Esophagus muscularis mucosa (tissue), 4 donors: ENCODE results near the gene CAMSAP1. TPM values are rescaled to one million over a fixed set of nuclear protein-coding genes. Genes with fewer than 3 reads are reported as not detected.

Experiments used
- DNase-seq: peaks from one replicate; pipeline ENCODE4 v3.0.0-alpha.2; 2017; ENCODE audit errors: extremely low spot score
- H3K27ac ChIP-seq, 4 donors: fragments of 200-600 bp; sonication (generic); replicated peaks in 1 of 4; 1 replicate in 3 of 4; 2 replicates in 1 of 4; pipeline ENCODE4 v1.5.1; 2016 to 2019; ENCODE audit warnings: mild to moderate bottlenecking in 1 of 4
- H3K27me3 ChIP-seq, 4 donors: fragments of 200-600 bp; sonication (generic); one replicate each; pipeline versions ENCODE4 v1.5.1 to v1.6.0; 2016 to 2019
- H3K36me3 ChIP-seq, 4 donors: fragments of 200-600 bp; sonication (generic); one replicate each; pipeline ENCODE4 v1.5.1; 2016 to 2019
- H3K4me1 ChIP-seq, 4 donors: fragments of 200-600 bp; sonication (generic); one replicate each; pipeline ENCODE4 v1.5.1; 2016 to 2019
- H3K4me3 ChIP-seq, 4 donors: fragments of 200-600 bp; sonication (generic); 1 replicate in 2 of 4; 2 replicates in 2 of 4; pipeline ENCODE4 v1.5.1; 2016 to 2019; ENCODE audit warnings: mild to moderate bottlenecking in 4 of 4, moderate library complexity in 1 of 4
- H3K9me3 ChIP-seq, 4 donors: fragments of 200-600 bp; sonication (generic); 1 replicate in 3 of 4; 2 replicates in 1 of 4; pipeline ENCODE4 v1.5.1; 2016 to 2019
- EP300 ChIP-seq: sonication (generic); formaldehyde crosslinking; IDR thresholded peaks from one replicate; pipeline ENCODE4 v1.6.1; 2017; ENCODE audit warnings: antibody characterized with exemption
- POLR2A ChIP-seq: fragments of 450-650 bp; IDR thresholded peaks from one replicate; pipeline ENCODE4 v1.6.1; 2017; ENCODE audit warnings: antibody characterized with exemption, moderate library complexity, mild to moderate bottlenecking, low read depth
- POLR2AphosphoS5 ChIP-seq, 2 donors: sonication (generic); formaldehyde crosslinking; IDR thresholded peaks; one replicate each; pipeline ENCODE4 v1.6.1; 2017; ENCODE audit warnings: antibody characterized with exemption in 2 of 2
- WGBS: methylation state at CpG from one replicate; pipeline ENCODE4 v1.1.5; 2018; 5-methylcytosine and 5-hydroxymethylcytosine counted together
- intact Hi-C: fragments of 100-400 bp; cut with DNase I; formaldehyde crosslinking; loops from one replicate; pipeline ENCODE4 v1.15.1; 2023
- total RNA-seq, 4 donors: library from RNA; depleted of rRNA; stranded (reverse); fragments of >200 nt; gene quantifications; one replicate each; pipeline versions ENCODE4 v1.1.0 to v1.2.1, GENCODE V29; 2016
- TF ChIP-seq, protein P1 (sequence below), 3 experiments: fragments of 200-600 bp in 2 of 3; fragments of 450-650 bp in 1 of 3; sonication (generic) in 2 of 3; IDR thresholded peaks; one replicate each; pipeline ENCODE4 v1.5.1; 2017 to 2019; ENCODE audit warnings: antibody characterized with exemption in 3 of 3, mild to moderate bottlenecking in 2 of 3, moderate library complexity in 1 of 3

Gene CAMSAP1
- total RNA-seq, 4 donors from 2014 or later = 21.0 to 52.7 (median 30.5) TPM

DNA sequence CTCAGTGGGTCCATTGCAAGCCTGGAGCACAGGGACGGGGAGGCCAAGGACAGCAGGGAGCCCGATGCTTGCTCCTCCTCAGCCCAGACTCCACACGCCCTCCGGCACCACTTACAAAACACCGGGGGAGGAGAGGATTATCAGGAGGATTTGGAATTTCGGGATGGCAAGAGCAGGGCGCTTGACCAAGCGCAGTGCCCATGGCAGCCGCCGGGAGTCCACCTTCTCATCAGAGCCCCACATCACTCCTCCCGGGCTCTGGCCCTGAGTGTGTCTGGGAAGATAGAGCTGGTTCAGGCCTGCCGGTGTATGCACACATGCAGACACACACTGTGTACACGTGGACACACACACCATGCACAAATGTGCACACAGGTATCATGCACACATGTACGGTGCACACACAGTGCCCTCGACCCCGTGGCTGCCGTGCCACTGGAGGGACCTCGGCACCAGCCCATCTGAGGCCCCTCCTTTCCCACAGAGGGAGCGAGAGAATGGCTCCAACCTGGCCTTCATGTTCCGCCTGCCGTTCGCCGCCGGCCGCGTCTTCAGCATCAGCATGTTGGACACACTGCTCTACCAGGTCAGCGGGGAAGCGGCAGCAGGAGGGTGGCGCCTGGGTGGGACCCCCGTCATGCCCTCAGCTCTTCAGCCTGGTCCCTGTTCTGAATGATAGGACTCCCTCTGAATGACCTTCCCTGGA lies 123.7 kb downstream of the CAMSAP1 start:
- H3K27me3 ChIP-seq = peaks cover 0 to 86% (median 0%) of the 10 kb centered on the region in 4 donors
- TF ChIP-seq EP300 = no peak
- TF ChIP-seq POLR2A = no peak
- TF ChIP-seq, protein P1, sequence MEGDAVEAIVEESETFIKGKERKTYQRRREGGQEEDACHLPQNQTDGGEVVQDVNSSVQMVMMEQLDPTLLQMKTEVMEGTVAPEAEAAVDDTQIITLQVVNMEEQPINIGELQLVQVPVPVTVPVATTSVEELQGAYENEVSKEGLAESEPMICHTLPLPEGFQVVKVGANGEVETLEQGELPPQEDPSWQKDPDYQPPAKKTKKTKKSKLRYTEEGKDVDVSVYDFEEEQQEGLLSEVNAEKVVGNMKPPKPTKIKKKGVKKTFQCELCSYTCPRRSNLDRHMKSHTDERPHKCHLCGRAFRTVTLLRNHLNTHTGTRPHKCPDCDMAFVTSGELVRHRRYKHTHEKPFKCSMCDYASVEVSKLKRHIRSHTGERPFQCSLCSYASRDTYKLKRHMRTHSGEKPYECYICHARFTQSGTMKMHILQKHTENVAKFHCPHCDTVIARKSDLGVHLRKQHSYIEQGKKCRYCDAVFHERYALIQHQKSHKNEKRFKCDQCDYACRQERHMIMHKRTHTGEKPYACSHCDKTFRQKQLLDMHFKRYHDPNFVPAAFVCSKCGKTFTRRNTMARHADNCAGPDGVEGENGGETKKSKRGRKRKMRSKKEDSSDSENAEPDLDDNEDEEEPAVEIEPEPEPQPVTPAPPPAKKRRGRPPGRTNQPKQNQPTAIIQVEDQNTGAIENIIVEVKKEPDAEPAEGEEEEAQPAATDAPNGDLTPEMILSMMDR (IDR thresholded peaks at IDR 0.05) = no peak
- TF ChIP-seq POLR2AphosphoS5 (IDR thresholded peaks at IDR 0.05) = no peak
- no peaks in the 10 kb centered on the region for H3K9me3 ChIP-seq
- no peak for DNase-seq
- WGBS = 75% methylated on average over 12 of the region's 30 CpGs
- intact Hi-C loops = no loop called here
- H3K27ac ChIP-seq = no peak overlapping the region
- H3K4me1 ChIP-seq = no peaks in the 10 kb centered on the region
- H3K4me3 ChIP-seq = no peak overlapping the region
- no peaks in the 10 kb centered on the region for H3K36me3 ChIP-seq

- WGBS = 84% methylated on average over 16 of the region's 24 CpGs
- intact Hi-C loops = no loop called here
- no peak overlapping the region for H3K27ac ChIP-seq
- no peaks in the 10 kb centered on the region for H3K36me3 ChIP-seq
- H3K4me3 ChIP-seq = no peak overlapping the region
- H3K4me1 ChIP-seq = no peaks in the 10 kb centered on the region
- H3K27me3 ChIP-seq = peaks cover 0 to 85% (median 0%) of the 10 kb centered on the region in 4 donors
- H3K9me3 ChIP-seq = no peaks in the 10 kb centered on the region
- no peak for DNase-seq
- TF ChIP-seq EP300 = no peak
- TF ChIP-seq, protein P1 (IDR thresholded peaks at IDR 0.05) = no peak
- TF ChIP-seq POLR2A = no peak
- no peak for TF ChIP-seq POLR2AphosphoS5 (IDR thresholded peaks at IDR 0.05)
Observed at GRCh38 chr9:135782946-135783345, 124.4 kb downstream of the CAMSAP1 start.

GRCh38 chr9:135780626-135781025 lies 126.7 kb downstream of the CAMSAP1 start:
- Histone ChIP-seq H3K27me3 (peaks cover 0 to 62% (median 0%) of the 10 kb centered on the region in 4 donors), H3K27ac (no peak overlapping the region), H3K4me3 (no peak overlapping the region), H3K36me3 (no peaks in the 10 kb centered on the region), H3K4me1 (no peaks in the 10 kb centered on the region), H3K9me3 (no peaks in the 10 kb centered on the region)
- TF ChIP-seq, protein P1 (IDR thresholded peaks at IDR 0.05) = no peak
- TF ChIP-seq POLR2A (no peak), POLR2AphosphoS5 (IDR thresholded peaks at IDR 0.05) (no peak), EP300 (no peak)
- DNase-seq = no peak
- 89% methylated on average over 11 of the region's 21 CpGs for WGBS
- intact Hi-C loops = no loop called here

GRCh38 chr9:135780086-135780485 lies 127.3 kb downstream of the CAMSAP1 start:
- WGBS = 86% methylated on average over 12 of the region's 16 CpGs
- Histone ChIP-seq H3K27ac (no peak overlapping the region), H3K4me1 (no peaks in the 10 kb centered on the region), H3K4me3 (no peak overlapping the region), H3K36me3 (no peaks in the 10 kb centered on the region), H3K9me3 (no peaks in the 10 kb centered on the region), H3K27me3 (peaks cover 0 to 59% (median 0%) of the 10 kb centered on the region in 4 donors)
- no peak for TF ChIP-seq POLR2A
- TF ChIP-seq EP300 = no peak
- TF ChIP-seq POLR2AphosphoS5 (IDR thresholded peaks at IDR 0.05) = no peak
- DNase-seq = no peak
- intact Hi-C loops = no loop called here

DNA sequence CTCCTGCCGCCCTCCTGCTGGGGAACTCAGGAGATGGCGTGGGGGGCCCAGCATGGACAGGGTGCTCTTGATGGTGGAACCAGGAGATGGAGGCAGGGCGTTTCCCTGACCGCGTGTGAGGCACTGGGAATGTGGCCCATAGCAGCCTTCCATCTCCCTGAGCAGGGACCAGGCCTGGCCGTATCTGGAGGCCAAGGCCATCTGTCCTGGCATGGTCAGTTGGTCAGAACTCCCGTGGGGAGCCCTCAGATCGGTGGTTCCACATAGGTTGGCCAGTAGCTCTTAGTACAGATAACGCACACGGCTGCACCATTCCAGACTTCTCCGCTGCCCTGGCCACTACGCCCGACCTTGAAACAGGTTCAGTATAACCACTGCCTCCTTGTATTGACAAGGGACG lies 127.8 kb downstream of the CAMSAP1 start:
- intact Hi-C loops = no loop called here
- 91% methylated on average over 12 of the region's 14 CpGs for WGBS

More for the DNA sequence above, 127.8 kb downstream of the CAMSAP1 start:
- TF ChIP-seq, protein P1 (IDR thresholded peaks at IDR 0.05) = no peak
- TF ChIP-seq EP300 (no peak), POLR2AphosphoS5 (IDR thresholded peaks at IDR 0.05) (no peak), POLR2A (no peak)
- no peak overlapping the region for H3K27ac ChIP-seq
- no peaks in the 10 kb centered on the region for H3K36me3 ChIP-seq
- no peak overlapping the region for H3K4me3 ChIP-seq
- peaks cover 0 to 59% (median 0%) of the 10 kb centered on the region in 4 donors for H3K27me3 ChIP-seq
- DNase-seq = no peak
- no peaks in the 10 kb centered on the region for H3K9me3 ChIP-seq
- H3K4me1 ChIP-seq = no peaks in the 10 kb centered on the region
